Stimulated activated effector memory CD8-positive, alpha-beta T cell treated with anti-CD3 and anti-CD28 coated beads, Interleukin-12 subunit alpha, Interleukin-12 subunit beta, amount 100 ng/mL, for 72 hours (primary cell): ENCODE data around the gene NKAPD1.
A peak's percentile ranks its signal among the peaks of the same experiment; 100 is the strongest.
"Not testable (repeated sequence)": the region's sequence is repeated elsewhere in the genome, so short reads cannot be mapped to it uniquely, and the experiment has no call there.

ENCODE experiments used
- ATAC-seq: fragments of 150-1000 bp; cut with Tn5 transposase; 2 replicates; pipeline ENCODE4 v1.10.0; 2021
- DNase-seq, 2 donors: peaks; one replicate each; pipeline ENCODE4 v3.0.0; 2021 to 2022; ENCODE audit warnings: low spot score in 2 of 2
- H3K27ac Mint-ChIP-seq: one replicate; pipeline ENCODE4 v1.8.0; 2022; ENCODE audit warnings: mild to moderate bottlenecking, mixed read lengths
- H3K36me3 Mint-ChIP-seq: one replicate; pipeline ENCODE4 v1.8.0; 2022; ENCODE audit warnings: mild to moderate bottlenecking, mixed read lengths
- H3K4me1 Mint-ChIP-seq: one replicate; pipeline ENCODE4 v1.8.0; 2022; ENCODE audit warnings: mixed read lengths
- H3K4me3 Mint-ChIP-seq: one replicate; pipeline ENCODE4 v1.8.0; 2022; ENCODE audit warnings: mild to moderate bottlenecking, mixed read lengths
- H3K9me3 Mint-ChIP-seq: one replicate; pipeline ENCODE4 v1.8.0; 2022; ENCODE audit warnings: mixed read lengths

NKAPD1 gene

DNA sequence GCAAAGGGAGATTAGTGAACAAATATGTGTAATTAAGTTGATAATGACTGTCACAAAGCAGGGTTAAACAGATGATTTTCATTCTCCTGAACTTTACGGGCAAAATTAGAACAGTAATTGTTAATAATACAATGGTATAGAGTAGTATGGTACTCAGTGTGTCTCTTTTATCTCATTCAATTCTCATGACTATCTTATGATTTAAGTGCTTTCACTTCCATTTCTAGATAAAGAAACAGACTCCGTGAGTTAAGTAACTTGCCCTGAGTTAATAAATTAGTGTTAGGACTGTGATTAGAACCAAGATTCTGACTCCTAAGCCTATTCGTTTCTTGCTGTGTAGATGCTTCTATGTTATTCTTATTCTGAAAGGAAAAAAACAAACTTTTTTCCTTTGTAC lies 22.3 kb upstream of the NKAPD1 start:
- Mint-ChIP-seq H3K4me1 (peaks cover 6% of the 10 kb centered on the region), H3K36me3 (peaks cover 99% of the 10 kb centered on the region), H3K4me3 (no peak overlapping the region), H3K27ac (no peak overlapping the region), H3K9me3 (no peaks in the 10 kb centered on the region)
- no peak for ATAC-seq
- no peak for DNase-seq

- Mint-ChIP-seq H3K9me3 (no peaks in the 10 kb centered on the region), H3K4me1 (peaks cover 10% of the 10 kb centered on the region), H3K36me3 (peaks cover 90% of the 10 kb centered on the region), H3K27ac (peak overlapping the region; percentile 80), H3K4me3 (no peak overlapping the region)
- ATAC-seq (peak; percentile 96), DNase-seq (no peak)
Observed at GRCh38 chr11:112057170-112057569, 16.9 kb upstream of the NKAPD1 start.

GRCh38 chr11:112058103-112058502 lies 16.0 kb upstream of the NKAPD1 start:
- DNase-seq (no peak), ATAC-seq (no peak)
- Mint-ChIP-seq H3K4me3 (no peak overlapping the region), H3K27ac (no peak overlapping the region), H3K4me1 (peaks cover 10% of the 10 kb centered on the region), H3K36me3 (peaks cover 91% of the 10 kb centered on the region), H3K9me3 (no peaks in the 10 kb centered on the region)

DNA sequence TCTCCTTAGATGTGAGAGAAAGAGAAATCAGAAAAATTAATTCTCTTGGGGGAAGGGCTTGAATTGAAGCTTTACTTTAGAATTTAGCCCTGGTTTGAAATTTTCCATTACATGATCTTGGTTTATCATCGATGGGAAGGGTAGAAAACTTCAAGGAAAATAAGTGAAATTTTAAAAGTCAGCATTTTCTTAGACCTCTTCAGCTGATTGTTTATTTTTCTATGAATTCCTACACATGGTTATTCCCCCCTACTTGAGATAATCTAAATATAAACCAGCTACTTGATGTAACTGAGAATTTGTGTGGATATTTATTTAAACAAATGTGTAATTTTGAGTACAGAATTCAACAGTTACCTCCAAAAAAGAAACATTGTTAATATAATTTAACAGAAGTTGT lies 11.2 kb upstream of the NKAPD1 start:
- DNase-seq (no peak), ATAC-seq (no peak)
- Mint-ChIP-seq H3K36me3 (peaks cover 57% of the 10 kb centered on the region), H3K9me3 (no peaks in the 10 kb centered on the region), H3K4me1 (no peaks in the 10 kb centered on the region), H3K27ac (no peak overlapping the region), H3K4me3 (no peak overlapping the region)

DNA sequence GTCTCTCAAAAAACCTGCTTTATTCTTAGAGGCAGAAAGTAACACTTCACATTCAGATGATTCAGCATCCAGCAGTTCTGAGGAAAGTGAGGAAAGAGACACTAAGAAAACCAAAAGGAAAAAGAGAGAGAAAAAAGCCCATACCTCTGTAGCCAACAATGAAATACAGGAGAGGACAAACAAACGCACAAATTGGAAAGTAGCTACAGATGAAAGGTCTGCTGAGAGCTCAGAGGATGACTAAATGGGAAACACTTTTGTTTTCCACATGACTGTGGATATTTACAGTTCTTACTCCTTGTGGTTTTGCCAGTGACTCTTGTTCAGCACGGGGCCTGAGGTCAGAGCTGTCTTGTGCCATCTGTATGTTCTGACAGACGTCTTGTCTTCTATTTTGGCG lies 8.6 kb downstream of the NKAPD1 start:
- DNase-seq (no peak), ATAC-seq (peak; percentile 82)
- Mint-ChIP-seq H3K36me3 (peaks cover 98% of the 10 kb centered on the region), H3K9me3 (no peaks in the 10 kb centered on the region), H3K27ac (peak overlapping the region; percentile 86), H3K4me3 (peak overlapping the region; percentile 19), H3K4me1 (peaks cover 45% of the 10 kb centered on the region)

- Mint-ChIP-seq H3K4me1 (peaks cover 67% of the 10 kb centered on the region), H3K4me3 (peak overlapping the region; percentile 99), H3K36me3 (peaks cover 98% of the 10 kb centered on the region), H3K27ac (peak overlapping the region; percentile 99), H3K9me3 (no peaks in the 10 kb centered on the region)
- ATAC-seq (peak; percentile 68), DNase-seq (no peak)
Observed at GRCh38 chr11:112085822-112086421, 11.8 kb downstream of the NKAPD1 start.

- H3K4me3 Mint-ChIP-seq: peak within 1 kb of the TSS; percentile 99
- peak; percentile 85 to 96 for DNase-seq
- no peaks in the 10 kb centered on the region for H3K9me3 Mint-ChIP-seq
- peak; percentile 88 for ATAC-seq
- peaks cover 98% of the 10 kb centered on the region for H3K36me3 Mint-ChIP-seq
- peaks cover 67% of the 10 kb centered on the region for H3K4me1 Mint-ChIP-seq
- H3K27ac Mint-ChIP-seq: peak within 1 kb of the TSS; percentile 99
Observed at GRCh38 chr11:112086422-112087191, 12.5 kb downstream of the NKAPD1 start, which contains the start of the genes SDHD and TIMM8B. Gene SDHD, plus strand, starts transcription at chr11:112086873. Its CDS starts 35 bp downstream, at chr11:112086908. Gene TIMM8B, minus strand, starts transcription at chr11:112086756. Its CDS starts 33 bp downstream, at chr11:112086723.

- peaks cover 98% of the 10 kb centered on the region for H3K36me3 Mint-ChIP-seq
- no peak for DNase-seq
Observed at GRCh38 chr11:112087212-112087611, 13.1 kb downstream of the NKAPD1 start.

DNA sequence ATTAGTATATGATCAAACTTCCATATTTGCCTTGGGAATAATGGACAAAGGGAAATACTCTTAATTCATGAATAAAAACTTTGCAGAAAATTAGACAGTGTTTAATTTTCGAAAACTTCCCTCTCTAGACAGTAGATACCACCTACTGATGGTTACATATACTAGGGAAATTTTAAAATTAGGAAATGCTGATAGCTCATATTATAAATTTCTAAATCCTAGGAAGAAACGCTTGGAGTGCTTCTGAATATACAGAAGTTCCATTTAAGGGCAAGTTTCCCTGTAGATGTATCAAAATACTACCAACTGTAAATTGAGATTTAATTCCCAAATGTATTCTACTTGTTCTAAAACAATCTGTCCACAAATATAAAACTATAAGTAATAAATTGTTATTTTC lies 21.2 kb downstream of the NKAPD1 start:
- not testable (repeated sequence) for H3K4me3 Mint-ChIP-seq, H3K4me1 Mint-ChIP-seq, H3K9me3 Mint-ChIP-seq, H3K27ac Mint-ChIP-seq, DNase-seq, ATAC-seq
- peaks cover 76% of the 10 kb centered on the region for H3K36me3 Mint-ChIP-seq

More at GRCh38 chr11:112087212-112087611, 13.1 kb downstream of the NKAPD1 start:
- Mint-ChIP-seq H3K27ac (peak overlapping the region; percentile 99), H3K4me1 (peaks cover 65% of the 10 kb centered on the region), H3K4me3 (peak overlapping the region; percentile 99), H3K9me3 (no peaks in the 10 kb centered on the region)
- ATAC-seq: no peak

DNA sequence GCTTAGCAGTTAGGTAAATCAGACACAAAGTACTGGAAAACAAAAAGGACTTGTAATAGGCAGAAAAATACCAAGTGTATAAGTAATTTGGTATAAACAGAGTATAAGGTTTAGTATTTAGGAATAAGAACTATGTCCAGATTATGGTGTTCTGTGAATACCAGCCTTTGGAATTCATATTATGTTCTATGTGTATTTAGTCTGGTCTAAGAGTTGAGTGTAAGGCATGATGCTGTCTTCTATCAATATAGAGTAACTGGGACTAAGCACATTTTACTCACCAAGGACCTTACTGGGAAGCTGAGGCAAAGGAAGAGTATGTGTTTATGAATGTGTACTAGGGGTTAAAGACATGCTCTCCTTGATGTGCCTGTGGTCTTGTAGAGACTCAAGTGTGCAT lies 22.1 kb downstream of the NKAPD1 start:
- Mint-ChIP-seq H3K36me3 (peaks cover 68% of the 10 kb centered on the region), H3K9me3 (no peaks in the 10 kb centered on the region), H3K27ac (no peak overlapping the region), H3K4me3 (no peak overlapping the region), H3K4me1 (no peaks in the 10 kb centered on the region)
- DNase-seq (no peak), ATAC-seq (no peak)

GRCh38 chr11:112097734-112098528 lies 23.8 kb downstream of the NKAPD1 start:
- ATAC-seq: no peak
- Mint-ChIP-seq H3K9me3 (no peaks in the 10 kb centered on the region), H3K4me1 (no peaks in the 10 kb centered on the region), H3K36me3 (peaks cover 50% of the 10 kb centered on the region), H3K4me3 (no peak overlapping the region), H3K27ac (no peak overlapping the region)
- DNase-seq: no peak

- no peak for ATAC-seq
- Mint-ChIP-seq H3K4me1 (no peaks in the 10 kb centered on the region), H3K36me3 (peaks cover 26% of the 10 kb centered on the region), H3K4me3 (no peak overlapping the region), H3K27ac (no peak overlapping the region), H3K9me3 (no peaks in the 10 kb centered on the region)
- no peak for DNase-seq
Observed at GRCh38 chr11:112100462-112100861, 26.4 kb downstream of the NKAPD1 start.

DNA sequence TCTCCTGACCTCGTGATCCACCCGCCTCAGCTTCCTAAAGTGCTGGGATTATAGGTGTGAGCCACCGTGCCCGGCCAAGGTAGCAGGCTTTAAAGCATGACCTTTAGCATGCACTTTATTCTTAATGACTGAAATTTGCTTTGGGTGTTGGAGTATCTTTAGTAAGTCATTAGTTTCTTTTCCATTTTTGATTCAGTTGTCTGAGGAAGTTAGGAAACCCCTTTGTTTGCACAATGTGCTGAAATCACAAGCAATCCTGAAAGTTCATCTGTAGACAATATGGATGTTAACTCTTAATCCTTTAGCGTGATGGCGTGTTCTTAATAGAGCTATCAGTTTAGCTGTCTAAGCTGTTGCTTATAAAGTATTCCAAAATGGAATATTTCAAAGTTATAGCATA lies 29.3 kb downstream of the NKAPD1 start:
- no peak overlapping the region for H3K4me3 Mint-ChIP-seq

GRCh38 chr11:112106070-112106469 lies 32.0 kb downstream of the NKAPD1 start:
- no peaks in the 10 kb centered on the region for H3K36me3 Mint-ChIP-seq
- ATAC-seq: no peak
- no peaks in the 10 kb centered on the region for H3K4me1 Mint-ChIP-seq
- no peak for DNase-seq
- no peak overlapping the region for H3K27ac Mint-ChIP-seq
- H3K9me3 Mint-ChIP-seq: no peaks in the 10 kb centered on the region
- no peak overlapping the region for H3K4me3 Mint-ChIP-seq

More for the DNA sequence above, 29.3 kb downstream of the NKAPD1 start:
- DNase-seq (no peak), ATAC-seq (no peak)
- H3K36me3 Mint-ChIP-seq: peaks cover under 1% of the 10 kb centered on the region
- H3K4me1 Mint-ChIP-seq: no peaks in the 10 kb centered on the region
- H3K27ac Mint-ChIP-seq: no peak overlapping the region
- no peaks in the 10 kb centered on the region for H3K9me3 Mint-ChIP-seq
